Hepatocyte (in vitro differentiated cells): ENCODE results near the gene DHRS4.
"Not testable (repeated sequence)": the region's sequence is repeated elsewhere in the genome, so short reads cannot be mapped to it uniquely, and the experiment has no call there.

Experiments used
- CTCF ChIP-seq: fragments of 200-600 bp; sonication (generic); IDR thresholded peaks from 2 replicates; pipeline ENCODE4 v1.5.1; 2016; ENCODE audit warnings: antibody characterized with exemption, mild to moderate bottlenecking; ENCODE audit not compliant: poor library complexity
- EZH2 ChIP-seq: fragments of 200-600 bp; sonication (generic); IDR thresholded peaks from 2 replicates; pipeline ENCODE4 v1.6.1; 2016; ENCODE audit warnings: antibody characterized with exemption, mild to moderate bottlenecking, borderline replicate concordance
- EZH2phosphoT487 ChIP-seq: fragments of 200-600 bp; sonication (generic); IDR thresholded peaks from one replicate; pipeline ENCODE4 v1.6.1; 2018; ENCODE audit warnings: antibody characterized with exemption, mild to moderate bottlenecking, low read depth, moderate library complexity; ENCODE audit not compliant: unreplicated experiment, severe bottlenecking

- not testable (repeated sequence) for TF ChIP-seq EZH2, CTCF, EZH2phosphoT487
Measured at GRCh38 chr14:23951136-23951466, 2.5 kb upstream of the DHRS4 start.
